Measurements from ENCODE around the gene ATP4B.

DNA sequence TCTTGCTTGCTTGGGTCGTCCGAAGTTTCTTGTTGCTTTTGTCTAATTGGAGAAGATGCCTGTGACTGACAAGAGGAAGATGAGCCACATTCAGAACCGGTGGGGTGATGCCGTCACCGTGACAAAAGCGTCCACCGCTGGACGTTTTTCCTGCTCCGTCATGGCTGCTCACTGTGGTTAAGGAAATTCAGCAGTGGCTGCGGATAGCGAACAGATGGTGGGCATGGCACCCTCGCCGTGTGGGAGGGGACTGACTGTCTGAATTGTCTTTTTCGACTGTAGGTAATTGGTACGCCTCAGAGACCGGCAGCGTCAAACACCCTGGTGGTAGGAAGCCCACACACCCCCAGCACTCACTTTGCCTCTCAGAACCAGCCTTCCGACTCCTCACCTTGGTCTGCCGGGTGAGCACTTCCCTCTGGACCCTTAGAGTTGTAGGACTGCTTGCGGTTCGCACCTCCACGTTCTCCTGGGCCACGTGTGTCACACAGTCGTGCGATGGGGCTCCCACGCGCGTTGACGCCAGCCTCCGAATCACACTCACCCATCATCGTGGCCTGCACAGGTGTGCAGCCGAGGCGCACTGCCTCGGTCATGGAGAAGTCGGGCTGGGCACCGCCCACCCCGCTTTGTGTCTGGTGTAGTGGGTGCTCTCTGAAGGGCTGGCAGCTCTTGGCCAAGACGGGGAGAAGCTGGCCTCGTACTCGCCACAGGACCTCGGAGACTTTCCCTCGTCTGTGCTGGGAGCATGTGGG, 26.5 kb downstream of the ATP4B start:
- TF ChIP-seq, protein P1, sequence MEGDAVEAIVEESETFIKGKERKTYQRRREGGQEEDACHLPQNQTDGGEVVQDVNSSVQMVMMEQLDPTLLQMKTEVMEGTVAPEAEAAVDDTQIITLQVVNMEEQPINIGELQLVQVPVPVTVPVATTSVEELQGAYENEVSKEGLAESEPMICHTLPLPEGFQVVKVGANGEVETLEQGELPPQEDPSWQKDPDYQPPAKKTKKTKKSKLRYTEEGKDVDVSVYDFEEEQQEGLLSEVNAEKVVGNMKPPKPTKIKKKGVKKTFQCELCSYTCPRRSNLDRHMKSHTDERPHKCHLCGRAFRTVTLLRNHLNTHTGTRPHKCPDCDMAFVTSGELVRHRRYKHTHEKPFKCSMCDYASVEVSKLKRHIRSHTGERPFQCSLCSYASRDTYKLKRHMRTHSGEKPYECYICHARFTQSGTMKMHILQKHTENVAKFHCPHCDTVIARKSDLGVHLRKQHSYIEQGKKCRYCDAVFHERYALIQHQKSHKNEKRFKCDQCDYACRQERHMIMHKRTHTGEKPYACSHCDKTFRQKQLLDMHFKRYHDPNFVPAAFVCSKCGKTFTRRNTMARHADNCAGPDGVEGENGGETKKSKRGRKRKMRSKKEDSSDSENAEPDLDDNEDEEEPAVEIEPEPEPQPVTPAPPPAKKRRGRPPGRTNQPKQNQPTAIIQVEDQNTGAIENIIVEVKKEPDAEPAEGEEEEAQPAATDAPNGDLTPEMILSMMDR (IDR thresholded peaks at IDR 0.05; ENCODE audit: control extremely low read depth in 1 of 3, insufficient read depth in 1 of 3, low read depth in 1 of 3, low read length in 3 of 3): no peak
- no peak for TF ChIP-seq POLR2A (IDR thresholded peaks at IDR 0.05; ENCODE audit: control extremely low read depth in 1 of 2, low read depth in 2 of 2, low read length in 2 of 2)
- no peak for TF ChIP-seq YY1 (IDR thresholded peaks at IDR 0.05; ENCODE audit: low read depth, low read length)
- no peak for TF ChIP-seq RAD21 (IDR thresholded peaks at IDR 0.05 in 1 of 2, conservative IDR thresholded peaks at IDR 0.05 in 1 of 2; ENCODE audit: low read depth in 2 of 2, low read length in 2 of 2)
- TF ChIP-seq POLR2AphosphoS5 (IDR thresholded peaks at IDR 0.05; ENCODE audit: low read depth, low read length): no peak
- TF ChIP-seq SIX5 (IDR thresholded peaks at IDR 0.05; ENCODE audit: low read depth, low read length): no peak
- no peak for TF ChIP-seq JUND (IDR thresholded peaks at IDR 0.05; ENCODE audit: low read length)
- TF ChIP-seq CHD2 (IDR thresholded peaks at IDR 0.05; ENCODE audit: low read length): no peak
- TF ChIP-seq CHD1 (IDR thresholded peaks at IDR 0.05; ENCODE audit: low read depth, low read length): no peak
- TF ChIP-seq SIN3A (conservative IDR thresholded peaks at IDR 0.05 in 1 of 2, IDR thresholded peaks at IDR 0.05 in 1 of 2; ENCODE audit: low read depth in 1 of 2, low read length in 2 of 2): no peak
- no peak for TF ChIP-seq EGR1 (IDR thresholded peaks at IDR 0.05; ENCODE audit: borderline replicate concordance, low read depth, low read length)
- no peak for TF ChIP-seq MAFK (IDR thresholded peaks at IDR 0.05; ENCODE audit: low read depth, low read length)
- TF ChIP-seq ZNF274 (IDR thresholded peaks at IDR 0.05; ENCODE audit: borderline replicate concordance, extremely low read depth, low read length): no peak
- no peak for TF ChIP-seq CTBP2 (IDR thresholded peaks at IDR 0.05; ENCODE audit: borderline replicate concordance, insufficient read depth, insufficient read length, low read length)

Data from H1 (cell line).